NB4 (cell line): ENCODE measurements around the gene CDH13.

Experiments used
- CTCF ChIP-seq: IDR thresholded peaks from one replicate; pipeline ENCODE4 v1.5.1; 2012; ENCODE audit warnings: low read depth, low read length
- MAX ChIP-seq: IDR thresholded peaks from 2 replicates; pipeline ENCODE4 v1.6.1; 2011; ENCODE audit warnings: low read depth, low read length
- MYC ChIP-seq: IDR thresholded peaks from 2 replicates; pipeline ENCODE4 v1.6.1; 2011; ENCODE audit warnings: low read depth, low read length
- POLR2A ChIP-seq: IDR thresholded peaks from 2 replicates; pipeline ENCODE4 v1.6.1; 2011; ENCODE audit warnings: mild to moderate bottlenecking; ENCODE audit not compliant: insufficient read length; ENCODE audit errors: extremely low read depth

- no peak for TF ChIP-seq MAX
- TF ChIP-seq CTCF, result no peak
- no peak for TF ChIP-seq POLR2A
- TF ChIP-seq MYC, result no peak
Observed at GRCh38 chr16:82892324-82892723, 265.6 kb downstream of the CDH13 start.
